Measurements from ENCODE around the gene ERFL.

DNA sequence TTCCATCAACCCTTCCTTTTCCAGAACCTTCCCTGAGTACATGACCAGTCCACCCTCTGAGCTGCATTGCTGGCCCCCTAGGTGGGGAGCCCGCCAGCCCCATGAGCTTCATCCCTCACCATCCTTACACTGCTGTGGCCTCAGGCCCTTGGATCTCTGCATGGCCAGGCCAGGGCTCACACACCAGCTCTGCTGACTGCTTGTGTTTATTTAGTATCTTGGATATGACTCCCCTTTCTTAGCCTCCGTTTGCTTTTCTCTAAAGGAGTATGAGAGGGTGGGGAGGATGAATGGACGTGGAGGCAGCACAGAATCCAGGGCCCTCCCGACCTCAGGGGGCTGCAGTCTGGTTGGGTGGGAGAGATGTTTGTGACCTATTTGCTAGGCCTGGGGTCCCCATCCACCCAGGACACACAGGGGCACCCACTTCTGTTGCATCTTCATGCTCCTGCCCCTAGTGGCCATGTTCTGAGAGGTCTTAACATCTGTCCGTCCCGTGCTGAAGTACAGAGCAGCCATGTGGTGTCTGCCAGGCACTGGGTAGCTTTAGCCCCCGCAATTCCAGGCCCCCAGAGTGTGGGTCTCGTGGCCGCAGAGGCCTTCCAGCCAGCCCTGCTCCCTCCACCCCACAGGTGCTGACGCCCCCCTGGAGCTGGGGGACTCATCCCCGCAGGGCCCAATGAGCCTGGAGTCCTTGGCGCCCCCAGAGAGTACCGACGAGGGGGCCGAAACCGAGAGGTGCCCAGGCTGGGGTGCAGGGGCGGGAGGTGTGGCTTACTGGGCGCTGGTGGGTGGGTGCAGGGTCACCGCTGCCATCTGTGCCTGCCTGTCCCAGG lies 32.3 kb downstream of the ERFL start:
- TF ChIP-seq TEAD4 (IDR thresholded peaks at IDR 0.05): no peak
- TF ChIP-seq, protein P1, sequence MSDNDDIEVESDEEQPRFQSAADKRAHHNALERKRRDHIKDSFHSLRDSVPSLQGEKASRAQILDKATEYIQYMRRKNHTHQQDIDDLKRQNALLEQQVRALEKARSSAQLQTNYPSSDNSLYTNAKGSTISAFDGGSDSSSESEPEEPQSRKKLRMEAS (IDR thresholded peaks at IDR 0.05): no peak
- no peak for TF ChIP-seq CEBPB (IDR thresholded peaks at IDR 0.05)
- TF ChIP-seq, protein P2, sequence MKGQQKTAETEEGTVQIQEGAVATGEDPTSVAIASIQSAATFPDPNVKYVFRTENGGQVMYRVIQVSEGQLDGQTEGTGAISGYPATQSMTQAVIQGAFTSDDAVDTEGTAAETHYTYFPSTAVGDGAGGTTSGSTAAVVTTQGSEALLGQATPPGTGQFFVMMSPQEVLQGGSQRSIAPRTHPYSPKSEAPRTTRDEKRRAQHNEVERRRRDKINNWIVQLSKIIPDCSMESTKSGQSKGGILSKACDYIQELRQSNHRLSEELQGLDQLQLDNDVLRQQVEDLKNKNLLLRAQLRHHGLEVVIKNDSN (IDR thresholded peaks at IDR 0.05): no peak
- no peak for TF ChIP-seq EP300 (IDR thresholded peaks at IDR 0.05; ENCODE audit: borderline replicate concordance)
- no peak for TF ChIP-seq TAF1 (IDR thresholded peaks at IDR 0.05; ENCODE audit: low read depth)

Measured in Ishikawa (cell line).